RWPE2 (cell line): ENCODE results near the gene CEACAM19.
"Not testable (repeated sequence)": the region's sequence is repeated elsewhere in the genome, so short reads cannot be mapped to it uniquely, and the experiment has no call there.

Experiments used
- ATAC-seq: fragments of 200-7000 bp; cut with Tn5 transposase; 3 replicates; pipeline ENCODE4 v1.9.1; 2021; ENCODE audit warnings: low read depth
- DNase-seq: peaks from one replicate; pipeline ENCODE4 v3.0.0-alpha.2; 2020; ENCODE audit warnings: low spot score
- H3K27ac ChIP-seq: fragments of 450-650 bp; 2 replicates; pipeline ENCODE4 v1.5.1; 2017; ENCODE audit warnings: mild to moderate bottlenecking; ENCODE audit not compliant: poor library complexity, severe bottlenecking
- H3K27me3 ChIP-seq: fragments of 250-450 bp; sonication (Bioruptor Pico); 2 replicates; pipeline ENCODE4 v1.5.1; 2021; ENCODE audit warnings: mild to moderate bottlenecking, moderate library complexity; ENCODE audit not compliant: insufficient read depth, poor library complexity, severe bottlenecking
- H3K36me3 ChIP-seq: fragments of 250-450 bp; sonication (Bioruptor Pico); 2 replicates; pipeline ENCODE4 v1.5.1; 2020; ENCODE audit warnings: low read depth, mild to moderate bottlenecking, moderate library complexity
- H3K4me1 ChIP-seq: fragments of 250-450 bp; sonication (Bioruptor Pico); 2 replicates; pipeline ENCODE4 v1.5.1; 2021; ENCODE audit warnings: mild to moderate bottlenecking, moderate library complexity; ENCODE audit not compliant: insufficient read depth, poor library complexity, severe bottlenecking
- H3K4me3 ChIP-seq: fragments of 250-450 bp; sonication (Bioruptor Pico); 2 replicates; pipeline ENCODE4 v1.5.1; 2021; ENCODE audit warnings: mild to moderate bottlenecking, moderate library complexity; ENCODE audit not compliant: severe bottlenecking
- H3K9me3 ChIP-seq: fragments of 250-450 bp; sonication (Bioruptor Pico); 2 replicates; pipeline ENCODE4 v1.5.1; 2021; ENCODE audit warnings: mild to moderate bottlenecking, moderate library complexity; ENCODE audit not compliant: severe bottlenecking
- TF ChIP-seq, protein P1 (sequence below): fragments of 450-650 bp; IDR thresholded peaks from one replicate; pipeline ENCODE4 v1.5.1; 2017; ENCODE audit warnings: mild to moderate bottlenecking, moderate library complexity; ENCODE audit not compliant: poor library complexity, severe bottlenecking

The CEACAM19 gene

DNA sequence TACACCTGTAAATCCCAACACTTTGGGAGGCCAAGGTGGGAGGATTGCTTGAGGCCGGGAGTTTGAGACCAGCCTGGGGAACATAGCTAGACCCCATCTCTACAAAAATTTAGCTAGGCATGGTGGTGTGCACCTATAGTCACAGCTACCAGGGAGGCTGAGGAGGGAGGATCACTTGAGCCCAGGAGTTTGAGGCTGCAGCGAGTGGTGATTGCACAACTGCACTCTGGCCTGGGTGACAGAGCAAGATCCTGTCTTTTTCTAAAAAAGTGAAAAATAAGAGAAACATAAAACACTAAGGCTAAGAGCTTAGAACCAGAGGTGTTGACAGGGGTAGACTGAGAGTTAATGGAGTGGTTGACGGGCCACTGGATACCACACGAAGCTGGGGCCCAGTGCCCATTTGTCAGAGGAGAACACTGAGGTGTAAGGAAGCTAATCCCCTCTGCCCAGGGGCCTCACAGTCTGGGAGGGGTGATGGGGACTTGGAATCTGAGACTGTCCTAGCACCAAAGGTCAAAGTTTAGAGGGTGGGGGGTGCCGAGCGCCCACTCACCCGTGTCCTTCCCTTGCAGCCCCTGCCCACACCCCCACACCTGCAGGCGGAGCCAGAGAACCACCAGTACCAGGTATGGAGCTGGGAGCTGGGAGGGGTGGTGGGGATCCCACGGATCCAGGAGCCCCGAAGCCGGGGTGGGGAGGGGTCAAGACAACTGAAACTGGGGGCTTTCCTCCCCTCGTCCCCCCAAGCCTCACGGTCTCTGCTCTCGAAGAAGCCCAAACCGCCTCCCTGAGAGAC is 10.9 kb downstream of the CEACAM19 start:
- no peak overlapping the region for H3K4me3 ChIP-seq
- no peaks in the 10 kb centered on the region for H3K27me3 ChIP-seq
- no peaks in the 10 kb centered on the region for H3K36me3 ChIP-seq
- no peak overlapping the region for H3K27ac ChIP-seq
- H3K9me3 ChIP-seq: no peaks in the 10 kb centered on the region
- TF ChIP-seq, protein P1, sequence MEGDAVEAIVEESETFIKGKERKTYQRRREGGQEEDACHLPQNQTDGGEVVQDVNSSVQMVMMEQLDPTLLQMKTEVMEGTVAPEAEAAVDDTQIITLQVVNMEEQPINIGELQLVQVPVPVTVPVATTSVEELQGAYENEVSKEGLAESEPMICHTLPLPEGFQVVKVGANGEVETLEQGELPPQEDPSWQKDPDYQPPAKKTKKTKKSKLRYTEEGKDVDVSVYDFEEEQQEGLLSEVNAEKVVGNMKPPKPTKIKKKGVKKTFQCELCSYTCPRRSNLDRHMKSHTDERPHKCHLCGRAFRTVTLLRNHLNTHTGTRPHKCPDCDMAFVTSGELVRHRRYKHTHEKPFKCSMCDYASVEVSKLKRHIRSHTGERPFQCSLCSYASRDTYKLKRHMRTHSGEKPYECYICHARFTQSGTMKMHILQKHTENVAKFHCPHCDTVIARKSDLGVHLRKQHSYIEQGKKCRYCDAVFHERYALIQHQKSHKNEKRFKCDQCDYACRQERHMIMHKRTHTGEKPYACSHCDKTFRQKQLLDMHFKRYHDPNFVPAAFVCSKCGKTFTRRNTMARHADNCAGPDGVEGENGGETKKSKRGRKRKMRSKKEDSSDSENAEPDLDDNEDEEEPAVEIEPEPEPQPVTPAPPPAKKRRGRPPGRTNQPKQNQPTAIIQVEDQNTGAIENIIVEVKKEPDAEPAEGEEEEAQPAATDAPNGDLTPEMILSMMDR: no peak
- no peak for DNase-seq
- H3K4me1 ChIP-seq: peaks cover 12% of the 10 kb centered on the region
- no peak for ATAC-seq

DNA sequence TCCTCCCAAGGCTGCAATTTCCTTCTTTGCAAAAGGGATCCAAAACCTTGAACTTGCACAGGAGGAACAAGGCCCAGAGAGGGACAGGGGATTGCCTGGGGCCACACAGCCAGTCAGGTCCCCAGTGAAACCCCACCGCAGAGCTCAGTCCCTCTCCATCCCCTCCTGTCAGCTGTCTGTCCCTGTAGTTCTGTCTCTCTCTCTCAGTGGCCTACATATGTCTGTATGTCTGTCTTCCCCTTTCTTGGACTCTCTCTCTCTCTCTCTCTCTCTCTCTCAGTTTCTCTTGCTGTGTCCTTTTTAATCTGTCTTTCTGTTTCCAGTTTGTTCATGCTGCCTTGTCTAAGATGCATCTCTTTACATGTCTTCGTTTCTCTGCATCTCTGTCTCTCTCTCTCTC is 11.5 kb downstream of the CEACAM19 start:
- no peak for ATAC-seq
- H3K27ac ChIP-seq: no peak overlapping the region
- no peaks in the 10 kb centered on the region for H3K27me3 ChIP-seq
- no peaks in the 10 kb centered on the region for H3K36me3 ChIP-seq
- peaks cover 11% of the 10 kb centered on the region for H3K4me1 ChIP-seq
- H3K9me3 ChIP-seq: no peaks in the 10 kb centered on the region
- no peak for DNase-seq
- TF ChIP-seq, protein P1: no peak
- no peak overlapping the region for H3K4me3 ChIP-seq

DNA sequence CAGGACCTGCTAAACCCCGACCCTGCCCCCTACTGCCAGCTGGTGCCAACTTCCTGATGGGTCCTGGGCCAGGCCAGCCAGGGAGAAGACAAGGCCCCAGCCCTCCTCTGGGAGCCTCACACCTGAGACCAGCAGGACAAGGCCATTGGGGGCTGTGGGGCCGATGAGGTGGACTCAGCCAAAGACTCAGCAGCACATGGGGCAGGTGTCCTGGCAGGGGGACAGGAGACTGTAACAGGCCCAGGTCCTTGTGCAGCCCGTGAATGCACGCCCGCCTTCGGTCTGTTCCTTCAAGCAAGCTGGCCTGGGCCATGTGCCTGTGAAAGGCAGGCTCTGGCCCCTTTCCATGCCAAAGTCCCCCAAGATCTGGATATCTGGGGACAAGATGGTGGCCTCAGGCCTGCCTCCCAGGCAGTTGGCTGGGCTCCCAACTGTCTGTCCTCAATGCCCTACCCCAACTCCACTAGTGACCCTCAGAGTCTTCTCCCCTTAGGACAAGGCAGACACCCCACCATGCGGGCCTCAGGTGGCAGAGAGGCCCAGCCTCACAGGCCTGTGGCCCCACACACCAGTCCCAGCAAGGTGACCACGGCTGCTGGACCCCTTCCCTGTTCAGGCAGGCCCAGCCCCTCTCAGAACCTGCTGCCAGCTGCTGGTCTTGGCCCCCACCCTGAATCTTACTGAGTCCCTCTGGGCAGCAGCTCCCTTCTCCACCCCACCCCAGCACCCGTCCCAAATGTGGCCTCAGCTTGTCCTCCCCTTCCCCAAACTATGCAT is 12.3 kb downstream of the CEACAM19 start:
- Histone ChIP-seq H3K36me3 (no peaks in the 10 kb centered on the region), H3K4me3 (no peak overlapping the region), H3K4me1 (peaks cover 11% of the 10 kb centered on the region), H3K9me3 (no peaks in the 10 kb centered on the region), H3K27me3 (no peaks in the 10 kb centered on the region), H3K27ac (peak overlapping the region; percentile 58)
- TF ChIP-seq, protein P1: no peak
- DNase-seq: no peak
- ATAC-seq: no peak

DNA sequence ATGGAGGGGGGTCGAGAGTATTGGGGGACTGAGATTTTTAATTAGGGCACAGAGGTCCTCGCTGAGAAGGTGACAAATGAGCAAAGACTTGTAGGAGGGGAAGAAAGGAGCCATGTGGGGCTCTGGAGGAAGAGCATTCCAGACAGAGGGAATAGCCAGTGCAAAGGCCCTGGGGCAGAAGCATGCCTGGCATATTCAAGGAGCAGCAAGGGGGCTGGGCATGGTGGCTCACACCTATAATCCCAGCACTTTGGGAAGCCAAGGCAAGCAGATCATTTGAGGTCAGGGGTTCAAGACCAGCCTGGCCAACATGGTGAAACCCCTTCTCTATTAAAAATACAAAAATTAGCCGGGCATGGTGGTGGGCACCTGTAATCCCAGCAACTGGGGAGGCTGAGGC is 13.1 kb downstream of the CEACAM19 start:
- DNase-seq, H3K36me3 ChIP-seq, ATAC-seq, H3K9me3 ChIP-seq, H3K4me3 ChIP-seq, H3K27me3 ChIP-seq: not testable (repeated sequence)
- Histone ChIP-seq H3K27ac (peak overlapping the region; percentile 58), H3K4me1 (peaks cover 11% of the 10 kb centered on the region)

DNA sequence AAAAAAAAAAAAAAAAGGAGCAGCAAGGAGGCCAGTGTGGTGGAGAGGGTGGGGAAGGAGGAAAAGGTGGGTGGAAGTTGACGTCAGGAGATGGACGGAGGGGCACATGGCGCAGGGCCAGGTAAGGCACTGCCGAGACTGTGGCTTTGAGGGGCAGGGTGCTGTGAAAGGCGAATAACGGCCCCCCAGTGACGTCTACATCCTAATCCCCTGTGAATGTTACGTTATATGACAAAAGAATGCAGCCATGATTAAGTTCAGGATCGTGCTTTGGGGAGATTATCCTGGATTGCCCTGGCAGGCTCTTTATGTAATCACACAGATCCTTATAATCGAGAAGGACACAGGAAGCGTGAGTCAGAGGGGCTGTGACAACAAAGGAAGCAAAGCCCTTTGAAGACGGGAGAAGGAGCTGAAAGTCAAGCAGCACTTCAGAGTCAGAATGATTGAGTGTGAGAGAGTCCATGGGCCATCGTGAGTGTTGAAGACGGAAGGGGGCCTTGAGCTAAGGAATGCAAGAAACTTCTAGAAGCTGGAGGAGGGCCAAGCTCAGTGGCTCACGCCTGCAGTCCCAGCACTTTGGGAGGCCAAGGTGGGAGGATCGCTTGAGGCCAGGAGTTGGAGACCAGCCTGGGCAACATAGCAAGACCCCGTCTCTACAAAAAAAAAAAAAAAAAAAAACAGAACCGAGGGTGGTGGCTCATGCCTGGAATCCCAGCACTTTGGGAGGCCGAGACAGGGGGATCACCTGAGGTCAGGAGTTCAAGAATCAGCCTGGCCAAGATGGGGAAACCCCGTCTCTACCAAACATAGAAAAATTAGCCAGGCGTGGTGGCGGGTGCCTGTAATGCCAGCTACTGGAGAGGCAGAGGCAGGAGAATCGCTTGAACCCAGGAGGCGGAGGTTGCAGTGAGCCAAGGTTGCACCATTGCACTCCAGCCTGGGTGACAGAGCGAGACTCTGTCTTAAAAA is 13.9 kb downstream of the CEACAM19 start:
- TF ChIP-seq, protein P1: no peak
- Histone ChIP-seq H3K27me3 (no peaks in the 10 kb centered on the region), H3K9me3 (no peaks in the 10 kb centered on the region), H3K27ac (peak overlapping the region; percentile 58), H3K4me3 (no peak overlapping the region), H3K4me1 (peaks cover 11% of the 10 kb centered on the region), H3K36me3 (no peaks in the 10 kb centered on the region)
- DNase-seq (no peak), ATAC-seq (peak; percentile 69)
